C4-2B (cell line): ENCODE results near the gene DGKH.

Experiments
- ZFX ChIP-seq: fragments of 450-650 bp; IDR thresholded peaks from 2 replicates; pipeline ENCODE4 v1.6.1; 2017
- TF ChIP-seq, protein P1 (sequence below): fragments of 450-650 bp; conservative IDR thresholded peaks from 2 replicates; pipeline ENCODE4 v1.5.1; 2017; ENCODE audit warnings: mild to moderate bottlenecking

DNA sequence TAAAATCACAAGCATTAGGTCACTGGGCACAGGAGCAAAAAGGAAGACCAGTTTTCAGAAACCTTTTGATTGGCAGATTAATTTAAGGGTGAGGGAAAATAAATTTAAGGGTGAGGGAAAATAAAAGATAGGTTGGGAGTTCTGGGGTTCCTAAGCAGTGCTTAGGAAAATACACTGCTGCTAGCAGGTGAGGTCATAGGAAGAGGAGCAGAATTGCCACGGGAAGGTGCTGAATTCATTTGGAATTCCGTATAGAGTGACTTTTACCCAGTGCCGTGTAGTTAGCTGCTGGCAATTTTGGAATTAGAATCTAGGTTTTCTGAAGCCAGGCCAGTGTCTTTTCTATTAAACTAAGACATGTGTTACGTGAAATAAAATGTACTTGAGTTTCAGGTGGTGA, 59.8 kb downstream of the DGKH start:
- TF ChIP-seq, protein P1, sequence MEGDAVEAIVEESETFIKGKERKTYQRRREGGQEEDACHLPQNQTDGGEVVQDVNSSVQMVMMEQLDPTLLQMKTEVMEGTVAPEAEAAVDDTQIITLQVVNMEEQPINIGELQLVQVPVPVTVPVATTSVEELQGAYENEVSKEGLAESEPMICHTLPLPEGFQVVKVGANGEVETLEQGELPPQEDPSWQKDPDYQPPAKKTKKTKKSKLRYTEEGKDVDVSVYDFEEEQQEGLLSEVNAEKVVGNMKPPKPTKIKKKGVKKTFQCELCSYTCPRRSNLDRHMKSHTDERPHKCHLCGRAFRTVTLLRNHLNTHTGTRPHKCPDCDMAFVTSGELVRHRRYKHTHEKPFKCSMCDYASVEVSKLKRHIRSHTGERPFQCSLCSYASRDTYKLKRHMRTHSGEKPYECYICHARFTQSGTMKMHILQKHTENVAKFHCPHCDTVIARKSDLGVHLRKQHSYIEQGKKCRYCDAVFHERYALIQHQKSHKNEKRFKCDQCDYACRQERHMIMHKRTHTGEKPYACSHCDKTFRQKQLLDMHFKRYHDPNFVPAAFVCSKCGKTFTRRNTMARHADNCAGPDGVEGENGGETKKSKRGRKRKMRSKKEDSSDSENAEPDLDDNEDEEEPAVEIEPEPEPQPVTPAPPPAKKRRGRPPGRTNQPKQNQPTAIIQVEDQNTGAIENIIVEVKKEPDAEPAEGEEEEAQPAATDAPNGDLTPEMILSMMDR, result no peak
- TF ChIP-seq ZFX, result no peak
